ENCODE measurements around the gene NR1D1. TPM values are rescaled to one million over a fixed set of nuclear protein-coding genes. Genes with fewer than 3 reads are reported as not detected.
A peak's percentile ranks its signal among the peaks of the same experiment; 100 is the strongest.

Gene NR1D1
- total RNA-seq, 1 donor from 2014 or later: 20.1 TPM

DNA sequence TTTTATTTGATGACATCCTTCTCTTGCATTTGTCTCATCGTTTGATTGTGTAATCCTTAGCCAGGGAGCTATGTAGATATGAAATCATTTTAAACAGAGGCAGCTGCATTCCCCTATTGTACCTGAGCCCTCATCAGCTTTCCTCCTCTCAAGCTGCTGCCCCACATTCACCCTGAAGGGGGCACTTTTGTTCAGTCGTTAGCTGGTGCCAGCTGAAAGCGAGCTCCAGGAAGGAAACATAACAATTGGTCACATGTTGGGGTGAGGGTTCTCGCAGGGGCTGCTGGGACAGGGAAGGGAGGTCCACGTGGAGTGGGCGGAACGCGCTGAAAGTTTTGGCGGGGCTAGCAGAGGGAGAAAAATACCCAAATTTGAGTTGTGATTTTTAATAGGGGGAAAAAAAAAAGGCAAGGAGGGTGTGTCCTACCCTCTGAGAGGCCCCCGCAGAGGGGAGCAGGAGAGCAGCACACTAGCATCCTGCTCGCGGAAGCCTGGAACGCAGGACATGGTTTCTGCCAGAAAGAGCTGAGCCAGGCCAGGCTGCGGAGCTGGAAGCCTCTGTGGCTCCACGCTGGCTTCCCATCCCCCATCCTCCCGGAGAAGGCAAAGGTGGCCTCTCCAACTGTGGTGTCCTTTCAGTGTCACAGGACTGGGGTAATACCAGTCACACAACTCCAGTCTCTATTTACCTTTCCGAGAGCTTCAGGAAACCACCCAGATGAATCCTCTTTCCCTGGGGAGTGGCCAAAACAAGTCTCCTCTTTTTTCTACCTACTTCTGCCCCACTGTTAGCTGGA, 12.9 kb upstream of the NR1D1 start:
- no peaks in the 10 kb centered on the region for H3K36me3 ChIP-seq
- ATAC-seq: peak; percentile 88 to 90
- intact Hi-C loops (cut with DNase I): no loop called here
- H3K4me3 ChIP-seq: peak overlapping the region; percentile 61
- TF ChIP-seq, protein P1, sequence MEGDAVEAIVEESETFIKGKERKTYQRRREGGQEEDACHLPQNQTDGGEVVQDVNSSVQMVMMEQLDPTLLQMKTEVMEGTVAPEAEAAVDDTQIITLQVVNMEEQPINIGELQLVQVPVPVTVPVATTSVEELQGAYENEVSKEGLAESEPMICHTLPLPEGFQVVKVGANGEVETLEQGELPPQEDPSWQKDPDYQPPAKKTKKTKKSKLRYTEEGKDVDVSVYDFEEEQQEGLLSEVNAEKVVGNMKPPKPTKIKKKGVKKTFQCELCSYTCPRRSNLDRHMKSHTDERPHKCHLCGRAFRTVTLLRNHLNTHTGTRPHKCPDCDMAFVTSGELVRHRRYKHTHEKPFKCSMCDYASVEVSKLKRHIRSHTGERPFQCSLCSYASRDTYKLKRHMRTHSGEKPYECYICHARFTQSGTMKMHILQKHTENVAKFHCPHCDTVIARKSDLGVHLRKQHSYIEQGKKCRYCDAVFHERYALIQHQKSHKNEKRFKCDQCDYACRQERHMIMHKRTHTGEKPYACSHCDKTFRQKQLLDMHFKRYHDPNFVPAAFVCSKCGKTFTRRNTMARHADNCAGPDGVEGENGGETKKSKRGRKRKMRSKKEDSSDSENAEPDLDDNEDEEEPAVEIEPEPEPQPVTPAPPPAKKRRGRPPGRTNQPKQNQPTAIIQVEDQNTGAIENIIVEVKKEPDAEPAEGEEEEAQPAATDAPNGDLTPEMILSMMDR (IDR thresholded peaks at IDR 0.05): peak; percentile 86
- H3K9me3 ChIP-seq: no peaks in the 10 kb centered on the region
- peak; percentile 92 for DNase-seq
- H3K27ac ChIP-seq: peak overlapping the region; percentile 90
- H3K27me3 ChIP-seq (ENCODE audit: low read depth): no peaks in the 10 kb centered on the region
- peaks cover 58% of the 10 kb centered on the region for H3K4me1 ChIP-seq

- H3K27me3 ChIP-seq (ENCODE audit: low read depth): no peaks in the 10 kb centered on the region
- H3K36me3 ChIP-seq: no peaks in the 10 kb centered on the region
- H3K27ac ChIP-seq: peak overlapping the region; percentile 90
- intact Hi-C loops (cut with DNase I): no loop called here
- DNase-seq (no peak), ATAC-seq (no peak)
- H3K4me1 ChIP-seq: peaks cover 64% of the 10 kb centered on the region
- TF ChIP-seq, protein P1 (IDR thresholded peaks at IDR 0.05): no peak
- no peaks in the 10 kb centered on the region for H3K9me3 ChIP-seq
- peak overlapping the region; percentile 61 for H3K4me3 ChIP-seq
Observed at GRCh38 chr17:40112718-40113109, 12.3 kb upstream of the NR1D1 start.

GRCh38 chr17:40112191-40112711, 11.9 kb upstream of the NR1D1 start:
- peak overlapping the region; percentile 90 for H3K27ac ChIP-seq
- H3K4me1 ChIP-seq: peaks cover 68% of the 10 kb centered on the region
- intact Hi-C loops (cut with DNase I): no loop called here
- no peak for ATAC-seq
- H3K4me3 ChIP-seq: no peak overlapping the region
- DNase-seq: no peak
- TF ChIP-seq, protein P1 (IDR thresholded peaks at IDR 0.05): no peak
- H3K27me3 ChIP-seq (ENCODE audit: low read depth): no peaks in the 10 kb centered on the region
- H3K9me3 ChIP-seq: no peaks in the 10 kb centered on the region
- H3K36me3 ChIP-seq: no peaks in the 10 kb centered on the region

GRCh38 chr17:40111221-40112128, 11.1 kb upstream of the NR1D1 start:
- H3K27me3 ChIP-seq (ENCODE audit: low read depth): no peaks in the 10 kb centered on the region
- ATAC-seq (peak; percentile 82 to 84), DNase-seq (peak; percentile 84)
- peaks cover 76% of the 10 kb centered on the region for H3K4me1 ChIP-seq
- H3K9me3 ChIP-seq: no peaks in the 10 kb centered on the region
- peak overlapping the region; percentile 22 for H3K4me3 ChIP-seq
- peak overlapping the region; percentile 90 for H3K27ac ChIP-seq
- intact Hi-C loops (cut with DNase I): no loop called here
- TF ChIP-seq, protein P1 (IDR thresholded peaks at IDR 0.05): peak; percentile 89
- no peaks in the 10 kb centered on the region for H3K36me3 ChIP-seq

DNA sequence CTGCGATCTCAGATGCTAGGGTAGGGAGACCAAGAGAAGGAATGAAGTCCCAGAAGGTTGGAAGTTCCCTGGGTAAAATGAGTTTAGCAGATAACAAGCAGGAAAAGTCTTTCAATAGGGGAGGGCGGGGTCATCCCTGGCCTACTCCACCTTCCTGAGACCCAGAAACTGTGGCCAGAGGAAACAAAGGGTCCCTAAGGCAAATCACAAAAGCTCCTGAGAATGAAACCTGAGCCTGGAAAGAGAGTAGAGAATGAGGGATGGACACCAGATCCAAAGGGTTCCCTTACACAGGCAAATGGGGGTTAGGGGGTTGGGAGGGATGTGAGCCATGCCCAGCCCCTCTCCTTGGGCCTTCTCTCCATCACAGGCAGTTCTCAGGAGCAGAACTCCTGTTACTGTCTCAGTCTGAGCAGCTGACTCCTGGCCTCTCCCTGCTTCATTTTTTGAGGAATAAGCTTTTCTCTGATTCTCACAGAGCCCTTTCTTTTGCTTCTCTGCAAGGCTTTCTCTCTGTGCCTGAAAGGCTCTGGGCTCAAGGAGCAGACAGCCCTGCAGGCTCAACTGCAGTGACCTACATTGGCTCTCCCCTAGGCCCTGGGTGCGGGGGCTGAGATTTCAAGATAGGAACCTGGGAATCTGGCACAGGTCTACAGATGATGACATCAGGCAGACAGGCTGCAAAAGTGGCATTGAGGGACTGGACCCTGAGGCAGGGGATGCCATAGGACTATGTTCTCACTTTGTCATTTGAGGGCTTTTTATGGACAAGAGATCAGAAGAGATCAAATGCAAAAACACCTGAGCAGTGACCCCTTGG, 9.8 kb upstream of the NR1D1 start:
- Histone ChIP-seq H3K4me1 (peaks cover 88% of the 10 kb centered on the region), H3K36me3 (no peaks in the 10 kb centered on the region), H3K9me3 (no peaks in the 10 kb centered on the region), H3K4me3 (peak overlapping the region; percentile 22), H3K27me3 (ENCODE audit: low read depth) (no peaks in the 10 kb centered on the region), H3K27ac (peak overlapping the region; percentile 90)
- ATAC-seq: no peak
- no peak for DNase-seq
- TF ChIP-seq, protein P1 (IDR thresholded peaks at IDR 0.05): no peak
- intact Hi-C loops (cut with DNase I): no loop called here

All from lower lobe of right lung (tissue), 2 donors.